ENCODE measurements around the gene HNRNPA2B1. TPM values are rescaled to one million over a fixed set of nuclear protein-coding genes. Genes with fewer than 3 reads are reported as not detected.
"Not testable (repeated sequence)": the region's sequence is repeated elsewhere in the genome, so short reads cannot be mapped to it uniquely, and the experiment has no call there.

HNRNPA2B1 gene
- polyA plus RNA-seq, 1 experiment, result 493 TPM

DNA sequence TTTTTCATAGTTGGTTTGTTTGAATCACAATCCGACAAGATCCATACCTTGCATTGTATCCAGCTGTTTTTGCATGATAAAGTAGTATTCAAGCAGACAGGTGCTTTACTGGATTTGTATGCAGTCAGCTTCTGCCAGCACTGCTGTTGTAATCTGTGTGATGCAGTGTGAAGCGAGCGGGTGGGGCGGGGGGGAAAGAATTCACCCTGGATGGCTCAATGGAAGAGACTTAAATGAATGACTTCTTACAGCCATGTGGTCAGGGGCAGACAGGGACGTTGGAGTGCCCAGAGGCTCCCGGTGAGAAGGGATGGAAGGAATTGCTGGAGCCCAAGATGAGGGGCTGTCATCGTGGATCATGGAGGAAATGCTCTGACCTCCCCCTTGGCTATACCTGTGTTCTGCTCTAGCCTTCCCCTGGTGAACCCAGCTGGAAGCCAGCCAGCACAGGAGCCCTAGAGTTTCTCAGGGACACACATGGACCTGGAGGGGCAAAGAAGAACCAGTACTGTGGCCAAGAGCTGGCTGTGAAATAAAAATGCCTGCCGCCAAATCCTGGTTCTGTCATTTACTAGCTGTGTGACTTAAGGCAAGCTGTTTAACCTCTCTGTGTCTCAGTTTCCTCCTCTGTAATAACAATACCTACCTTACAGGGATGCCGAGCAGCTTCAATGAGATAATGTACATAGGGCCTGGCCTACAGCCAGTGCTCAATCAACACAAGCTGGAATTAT lies 34.4 kb downstream of the HNRNPA2B1 start:
- TF ChIP-seq CTCF (IDR thresholded peaks at IDR 0.05; ENCODE audit: low read depth, low read length), result no peak
- CTCF ChIA-PET, result interaction anchor here (0.7 to 1.8 kb wide), 3 partner anchors 32 to 75 kb away, joined by 3 to 11 read pairs (median 3); no protein-coding TSS in a partner anchor
- H3K9me3 ChIP-seq (ENCODE audit: control insufficient read depth, insufficient read depth, low read length), result no peaks in the 10 kb centered on the region
- H3K27me3 ChIP-seq (ENCODE audit: control insufficient read depth, insufficient read depth, low read length), result no peaks in the 10 kb centered on the region
- DNase-seq (ENCODE audit: low read depth, low spot score), result no peak
- POLR2A ChIA-PET, result no interaction called here
- no peak overlapping the region for H3K4me3 ChIP-seq (ENCODE audit: low read depth, low read length)
- H3K27ac ChIP-seq (ENCODE audit: low read depth, low read length), result no peak overlapping the region

GRCh38 chr7:26163804-26164203 lies 36.7 kb downstream of the HNRNPA2B1 start:
- CTCF ChIA-PET, result interaction anchor here (0.9 kb wide), 1 partner anchor 73 kb away, joined by 3 read pairs; no protein-coding TSS in a partner anchor
- H3K27ac ChIP-seq (ENCODE audit: low read depth, low read length); DNase-seq (ENCODE audit: low read depth, low spot score); H3K4me3 ChIP-seq (ENCODE audit: low read depth, low read length); POLR2A ChIA-PET; H3K9me3 ChIP-seq (ENCODE audit: control insufficient read depth, insufficient read depth, low read length); H3K27me3 ChIP-seq (ENCODE audit: control insufficient read depth, insufficient read depth, low read length): not testable (repeated sequence)

GRCh38 chr7:26162431-26162830 lies 38.1 kb downstream of the HNRNPA2B1 start:
- POLR2A ChIA-PET, result no interaction called here
- CTCF ChIA-PET, result interaction anchor here (0.7 kb wide), 1 partner anchor 35 kb away, joined by 3 read pairs; no protein-coding TSS in a partner anchor

GRCh38 chr7:26160896-26161295 lies 39.6 kb downstream of the HNRNPA2B1 start:
- Histone ChIP-seq H3K9me3 (ENCODE audit: control insufficient read depth, insufficient read depth, low read length) (no peaks in the 10 kb centered on the region), H3K27me3 (ENCODE audit: control insufficient read depth, insufficient read depth, low read length) (no peaks in the 10 kb centered on the region), H3K4me3 (ENCODE audit: low read depth, low read length) (no peak overlapping the region), H3K27ac (ENCODE audit: low read depth, low read length) (no peak overlapping the region)
- POLR2A ChIA-PET, result interaction anchor here (0.7 to 0.9 kb wide), 3 partner anchors 8 to 39 kb away, joined by 3 to 6 read pairs (median 6); partner anchors contain the start of genes HNRNPA2B1 and NFE2L3
- CTCF ChIA-PET, result interaction anchor here (0.6 to 1.8 kb wide), 6 partner anchors 10 to 1041 kb away, joined by 3 to 7 read pairs (median 4); no protein-coding TSS in a partner anchor
- DNase-seq (ENCODE audit: low read depth, low spot score), result no peak
- no peak for TF ChIP-seq CTCF (IDR thresholded peaks at IDR 0.05; ENCODE audit: low read depth, low read length)

More at GRCh38 chr7:26162431-26162830, 38.1 kb downstream of the HNRNPA2B1 start:
- TF ChIP-seq CTCF (IDR thresholded peaks at IDR 0.05; ENCODE audit: low read depth, low read length), result no peak
- Histone ChIP-seq H3K27ac (ENCODE audit: low read depth, low read length) (no peak overlapping the region), H3K27me3 (ENCODE audit: control insufficient read depth, insufficient read depth, low read length) (no peaks in the 10 kb centered on the region), H3K9me3 (ENCODE audit: control insufficient read depth, insufficient read depth, low read length) (no peaks in the 10 kb centered on the region), H3K4me3 (ENCODE audit: low read depth, low read length) (no peak overlapping the region)
- no peak for DNase-seq (ENCODE audit: low read depth, low spot score)

DNA sequence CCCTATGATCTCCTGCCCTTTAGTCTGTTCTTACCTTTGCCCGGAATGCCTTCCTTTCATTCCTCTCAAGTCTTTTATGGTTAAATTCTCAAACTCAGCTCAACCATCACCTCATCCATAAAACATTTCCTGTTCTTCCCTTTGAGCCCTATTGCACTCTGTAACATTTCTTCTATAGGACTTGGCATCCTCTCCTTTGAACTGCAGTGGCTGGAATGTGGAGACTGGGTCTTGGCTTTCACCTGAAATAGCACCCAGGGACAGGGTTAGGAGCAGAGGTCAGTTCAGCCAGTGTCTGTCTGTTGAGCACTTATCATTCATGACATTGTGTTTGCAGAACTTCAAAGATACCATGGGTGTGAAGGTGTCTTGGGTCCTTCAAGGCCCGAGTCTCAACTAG lies 41.3 kb downstream of the HNRNPA2B1 start:
- POLR2A ChIA-PET, result no interaction called here
- Histone ChIP-seq H3K27me3 (ENCODE audit: control insufficient read depth, insufficient read depth, low read length) (no peaks in the 10 kb centered on the region), H3K9me3 (ENCODE audit: control insufficient read depth, insufficient read depth, low read length) (no peaks in the 10 kb centered on the region), H3K27ac (ENCODE audit: low read depth, low read length) (peak overlapping the region; percentile 11), H3K4me3 (ENCODE audit: low read depth, low read length) (no peak overlapping the region)
- DNase-seq (ENCODE audit: low read depth, low spot score), result no peak
- TF ChIP-seq CTCF (IDR thresholded peaks at IDR 0.05; ENCODE audit: low read depth, low read length), result no peak
- CTCF ChIA-PET, result interaction anchor here (0.8 to 2.3 kb wide), 2 partner anchors 38 to 69 kb away, joined by 3 to 13 read pairs; no protein-coding TSS in a partner anchor
